ENCODE results near the gene FAHD1. TPM values are rescaled to one million over a fixed set of nuclear protein-coding genes. Genes with fewer than 3 reads are reported as not detected.

The FAHD1 gene
- total RNA-seq, 2 experiments from 2014 or later, result 15.1 to 32.4 TPM

- H3K4me3 ChIP-seq (ENCODE audit: low read depth, low read length, poor library complexity, severe bottlenecking), result no peak overlapping the region
- CTCF ChIA-PET (ENCODE audit: unreplicated experiment), result no interaction called here
- no peaks in the 10 kb centered on the region for H3K79me2 ChIP-seq (ENCODE audit: insufficient read depth, low read depth, low read length)
- no peak overlapping the region for H3K4me2 ChIP-seq (ENCODE audit: low read length)
- no peak overlapping the region for H3K27ac ChIP-seq (ENCODE audit: low read depth, low read length, poor library complexity, severe bottlenecking)
- intact Hi-C loops (cut with micrococcal nuclease; ENCODE audit: unreplicated experiment), result no loop called here
- no peak for DNase-seq (ENCODE audit: low spot score)
- no peaks in the 10 kb centered on the region for H3K9me2 ChIP-seq (ENCODE audit: insufficient read depth, low read length)
- no peak overlapping the region for H2AFZ ChIP-seq (ENCODE audit: low read length)
- no peaks in the 10 kb centered on the region for H3K9me3 ChIP-seq (ENCODE audit: low read length)
- H4K20me1 ChIP-seq (ENCODE audit: insufficient read depth, low read length), result no peaks in the 10 kb centered on the region
- H3K36me3 ChIP-seq (ENCODE audit: insufficient read depth, low read length), result no peaks in the 10 kb centered on the region
- POLR2A ChIA-PET, result no interaction called here
- TF ChIP-seq EZH2phosphoT487 (IDR thresholded peaks at IDR 0.05; ENCODE audit: borderline replicate concordance, low read depth, low read length) (no peak), CTCF (conservative IDR thresholded peaks at IDR 0.05; ENCODE audit: low read length) (no peak)
- no peaks in the 10 kb centered on the region for H3K4me1 ChIP-seq (ENCODE audit: insufficient read depth, low read length, poor library complexity, severe bottlenecking)
- no TSS peak for BruUV-seq (replicated peaks)
Measured at GRCh38 chr16:1850981-1851380, 24.0 kb downstream of the FAHD1 start.

GRCh38 chr16:1851793-1852192 lies 24.8 kb downstream of the FAHD1 start:
- intact Hi-C loops (cut with micrococcal nuclease; ENCODE audit: unreplicated experiment), result no loop called here
- CTCF ChIA-PET (ENCODE audit: unreplicated experiment), result no interaction called here
- no peaks in the 10 kb centered on the region for H3K79me2 ChIP-seq (ENCODE audit: insufficient read depth, low read depth, low read length)
- BruUV-seq (replicated peaks), result no TSS peak
- H3K36me3 ChIP-seq (ENCODE audit: insufficient read depth, low read length), result no peaks in the 10 kb centered on the region
- H2AFZ ChIP-seq (ENCODE audit: low read length), result no peak overlapping the region
- H4K20me1 ChIP-seq (ENCODE audit: insufficient read depth, low read length), result no peaks in the 10 kb centered on the region
- DNase-seq (ENCODE audit: low spot score), result no peak
- H3K4me1 ChIP-seq (ENCODE audit: insufficient read depth, low read length, poor library complexity, severe bottlenecking), result no peaks in the 10 kb centered on the region
- no peaks in the 10 kb centered on the region for H3K9me3 ChIP-seq (ENCODE audit: low read length)
- POLR2A ChIA-PET, result no interaction called here
- H3K27ac ChIP-seq (ENCODE audit: low read depth, low read length, poor library complexity, severe bottlenecking), result no peak overlapping the region
- no peak overlapping the region for H3K4me2 ChIP-seq (ENCODE audit: low read length)
- no peaks in the 10 kb centered on the region for H3K9me2 ChIP-seq (ENCODE audit: insufficient read depth, low read length)
- TF ChIP-seq EZH2phosphoT487 (IDR thresholded peaks at IDR 0.05; ENCODE audit: borderline replicate concordance, low read depth, low read length) (no peak), CTCF (conservative IDR thresholded peaks at IDR 0.05; ENCODE audit: low read length) (no peak)
- no peak overlapping the region for H3K4me3 ChIP-seq (ENCODE audit: low read depth, low read length, poor library complexity, severe bottlenecking)

GRCh38 chr16:1857433-1858097 lies 30.6 kb downstream of the FAHD1 start:
- H2AFZ ChIP-seq (ENCODE audit: low read length), result no peak overlapping the region
- CTCF ChIA-PET (ENCODE audit: unreplicated experiment), result no interaction called here
- no peak overlapping the region for H3K4me3 ChIP-seq (ENCODE audit: low read depth, low read length, poor library complexity, severe bottlenecking)
- intact Hi-C loops (cut with micrococcal nuclease; ENCODE audit: unreplicated experiment), result no loop called here
- no peaks in the 10 kb centered on the region for H3K9me3 ChIP-seq (ENCODE audit: low read length)
- H3K27ac ChIP-seq (ENCODE audit: low read depth, low read length, poor library complexity, severe bottlenecking), result no peak overlapping the region
- BruUV-seq (replicated peaks), result no TSS peak
- no peaks in the 10 kb centered on the region for H3K79me2 ChIP-seq (ENCODE audit: insufficient read depth, low read depth, low read length)
- POLR2A ChIA-PET, result no interaction called here
- no peak for DNase-seq (ENCODE audit: low spot score)
- H3K36me3 ChIP-seq (ENCODE audit: insufficient read depth, low read length), result no peaks in the 10 kb centered on the region
- H4K20me1 ChIP-seq (ENCODE audit: insufficient read depth, low read length), result no peaks in the 10 kb centered on the region
- H3K4me1 ChIP-seq (ENCODE audit: insufficient read depth, low read length, poor library complexity, severe bottlenecking), result no peaks in the 10 kb centered on the region
- TF ChIP-seq CTCF (conservative IDR thresholded peaks at IDR 0.05; ENCODE audit: low read length) (no peak), EZH2phosphoT487 (IDR thresholded peaks at IDR 0.05; ENCODE audit: borderline replicate concordance, low read depth, low read length) (no peak)
- no peaks in the 10 kb centered on the region for H3K9me2 ChIP-seq (ENCODE audit: insufficient read depth, low read length)
- H3K4me2 ChIP-seq (ENCODE audit: low read length), result no peak overlapping the region
